ENCODE data around the gene MRPL41. TPM values are rescaled to one million over a fixed set of nuclear protein-coding genes. Genes with fewer than 3 reads are reported as not detected.
"Not testable (repeated sequence)": the region's sequence is repeated elsewhere in the genome, so short reads cannot be mapped to it uniquely, and the experiment has no call there.

The MRPL41 gene
- total RNA-seq, 1 experiment from 2014 or later: 43.0 TPM

DNA sequence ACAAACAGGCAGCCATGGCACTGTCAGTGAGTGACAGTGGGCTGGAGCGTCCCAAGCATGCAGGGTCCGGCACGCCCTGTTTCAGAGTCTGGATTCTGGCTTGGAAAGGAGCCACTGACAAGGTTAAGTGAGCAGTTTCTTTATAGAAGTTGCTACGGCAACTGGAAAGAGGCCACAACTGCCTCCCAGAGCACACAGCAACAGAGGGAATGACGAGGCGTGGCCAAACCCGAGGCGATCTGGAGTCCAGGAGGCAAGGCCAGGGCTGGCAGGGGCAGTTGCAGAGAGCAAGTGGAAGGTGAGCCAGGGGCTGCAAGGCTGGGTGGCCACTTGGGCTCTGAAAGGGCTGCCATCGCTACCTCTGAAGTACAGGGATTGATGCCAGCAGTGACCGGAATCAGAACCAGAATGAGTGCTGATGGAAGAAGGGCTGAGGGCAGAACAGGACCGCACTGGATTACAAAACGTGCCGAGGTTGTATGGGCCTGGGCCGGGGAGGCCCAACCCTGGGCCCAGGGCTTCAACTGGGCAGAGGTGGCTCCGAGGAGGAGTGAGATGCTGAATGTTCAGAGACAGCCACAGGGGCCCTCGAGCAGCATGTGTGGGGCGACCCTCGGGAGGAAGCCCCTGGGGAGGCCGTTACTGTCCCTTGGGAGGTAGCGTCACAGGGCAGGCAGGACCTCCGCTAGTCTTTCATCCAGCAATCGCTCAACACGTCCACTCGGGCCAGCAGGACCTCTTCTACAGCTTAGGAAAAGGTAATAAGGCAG is 4.6 kb downstream of the MRPL41 start:
- ChIA-PET CTCF (no interaction called here), POLR2A (no interaction called here)
- H3K4me1 Mint-ChIP-seq (ENCODE audit: insufficient read depth, unreplicated experiment): peaks cover 7% of the 10 kb centered on the region
- H3K27ac Mint-ChIP-seq (ENCODE audit: low read depth, unreplicated experiment): no peak overlapping the region
- H3K9me3 Mint-ChIP-seq (ENCODE audit: unreplicated experiment): no peaks in the 10 kb centered on the region
- no TSS peak for BruUV-seq (replicated peaks)
- H3K36me3 Mint-ChIP-seq (ENCODE audit: insufficient read depth, unreplicated experiment): peaks cover 60% of the 10 kb centered on the region
- intact Hi-C loops (cut with micrococcal nuclease): loop anchor here (10.0 kb wide), 1 partner anchor 59 kb away; the partner anchor contains the start of gene EHMT1
- no peak for DNase-seq (ENCODE audit: unreplicated experiment)
- TF ChIP-seq, protein P1, sequence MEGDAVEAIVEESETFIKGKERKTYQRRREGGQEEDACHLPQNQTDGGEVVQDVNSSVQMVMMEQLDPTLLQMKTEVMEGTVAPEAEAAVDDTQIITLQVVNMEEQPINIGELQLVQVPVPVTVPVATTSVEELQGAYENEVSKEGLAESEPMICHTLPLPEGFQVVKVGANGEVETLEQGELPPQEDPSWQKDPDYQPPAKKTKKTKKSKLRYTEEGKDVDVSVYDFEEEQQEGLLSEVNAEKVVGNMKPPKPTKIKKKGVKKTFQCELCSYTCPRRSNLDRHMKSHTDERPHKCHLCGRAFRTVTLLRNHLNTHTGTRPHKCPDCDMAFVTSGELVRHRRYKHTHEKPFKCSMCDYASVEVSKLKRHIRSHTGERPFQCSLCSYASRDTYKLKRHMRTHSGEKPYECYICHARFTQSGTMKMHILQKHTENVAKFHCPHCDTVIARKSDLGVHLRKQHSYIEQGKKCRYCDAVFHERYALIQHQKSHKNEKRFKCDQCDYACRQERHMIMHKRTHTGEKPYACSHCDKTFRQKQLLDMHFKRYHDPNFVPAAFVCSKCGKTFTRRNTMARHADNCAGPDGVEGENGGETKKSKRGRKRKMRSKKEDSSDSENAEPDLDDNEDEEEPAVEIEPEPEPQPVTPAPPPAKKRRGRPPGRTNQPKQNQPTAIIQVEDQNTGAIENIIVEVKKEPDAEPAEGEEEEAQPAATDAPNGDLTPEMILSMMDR (IDR thresholded peaks at IDR 0.05; ENCODE audit: unreplicated experiment): no peak
- H3K27me3 Mint-ChIP-seq (ENCODE audit: insufficient read depth, unreplicated experiment): no peaks in the 10 kb centered on the region
- H3K4me3 Mint-ChIP-seq (ENCODE audit: unreplicated experiment): no peak overlapping the region

DNA sequence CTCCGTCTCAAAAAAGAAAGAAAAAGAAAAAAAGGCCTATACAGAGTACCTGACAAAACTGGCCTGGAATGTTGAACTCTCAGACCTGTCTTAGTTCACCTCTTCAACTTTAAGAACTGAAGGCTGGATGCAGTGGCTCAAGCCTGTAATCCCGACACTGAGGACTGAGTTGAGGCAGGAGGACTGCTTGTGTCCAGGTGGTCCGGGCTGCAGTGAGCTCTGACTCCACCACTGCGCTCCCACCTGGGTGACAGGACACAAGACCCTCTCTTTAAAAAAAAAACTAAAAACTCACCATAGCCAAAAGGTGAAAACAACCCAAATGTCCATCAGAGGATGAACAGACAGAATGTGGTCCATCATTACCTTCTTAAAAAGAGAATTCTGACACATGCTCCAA is 6.4 kb downstream of the MRPL41 start:
- Mint-ChIP-seq H3K36me3 (ENCODE audit: insufficient read depth, unreplicated experiment) (peaks cover 77% of the 10 kb centered on the region), H3K9me3 (ENCODE audit: unreplicated experiment) (no peaks in the 10 kb centered on the region), H3K27me3 (ENCODE audit: insufficient read depth, unreplicated experiment) (no peaks in the 10 kb centered on the region), H3K4me3 (ENCODE audit: unreplicated experiment) (no peak overlapping the region), H3K27ac (ENCODE audit: low read depth, unreplicated experiment) (no peak overlapping the region), H3K4me1 (ENCODE audit: insufficient read depth, unreplicated experiment) (peaks cover 7% of the 10 kb centered on the region)
- CTCF ChIA-PET: interaction anchor here (0.6 to 1.6 kb wide), 4 partner anchors 24 to 79 kb away, joined by 3 to 5 read pairs (median 4); no protein-coding TSS in a partner anchor
- TF ChIP-seq, protein P1 (IDR thresholded peaks at IDR 0.05; ENCODE audit: unreplicated experiment): no peak
- BruUV-seq (replicated peaks): no TSS peak
- POLR2A ChIA-PET: interaction anchor here (1.0 to 1.4 kb wide), 2 partner anchors 18 to 99 kb away, joined by 3 to 4 read pairs; partner anchors contain the start of gene NSMF
- intact Hi-C loops (cut with micrococcal nuclease): loop anchor here (10.0 kb wide), 1 partner anchor 57 kb away; the partner anchor contains the start of gene EHMT1
- no peak for DNase-seq (ENCODE audit: unreplicated experiment)

DNA sequence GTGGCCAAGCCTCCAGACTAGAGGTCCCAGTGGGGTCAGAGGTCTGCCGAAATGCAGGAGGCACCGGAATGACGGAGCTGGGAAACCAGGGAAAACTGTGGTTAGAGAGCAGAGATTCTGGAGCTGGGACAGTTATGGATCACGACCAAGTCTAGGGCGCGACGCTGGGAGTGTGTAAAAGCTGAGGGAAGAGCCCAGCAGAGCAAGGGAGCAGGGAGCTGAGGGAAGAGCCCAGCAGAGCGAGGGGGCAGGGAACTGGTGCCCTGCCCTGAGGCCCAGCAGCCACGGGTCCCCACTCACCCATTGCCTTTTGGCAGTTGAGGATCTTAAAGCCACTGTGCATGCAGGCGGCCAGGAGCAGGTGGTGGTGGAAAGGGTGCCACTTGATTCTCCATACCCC is 12.5 kb downstream of the MRPL41 start:
- CTCF ChIA-PET: interaction anchor here (0.6 kb wide), 1 partner anchor 16 kb away, joined by 4 read pairs; no protein-coding TSS in a partner anchor
- Mint-ChIP-seq H3K4me3 (ENCODE audit: unreplicated experiment) (no peak overlapping the region), H3K9me3 (ENCODE audit: unreplicated experiment) (no peaks in the 10 kb centered on the region), H3K27ac (ENCODE audit: low read depth, unreplicated experiment) (peak overlapping the region; percentile 50), H3K4me1 (ENCODE audit: insufficient read depth, unreplicated experiment) (peaks cover 7% of the 10 kb centered on the region), H3K27me3 (ENCODE audit: insufficient read depth, unreplicated experiment) (no peaks in the 10 kb centered on the region), H3K36me3 (ENCODE audit: insufficient read depth, unreplicated experiment) (peaks cover 43% of the 10 kb centered on the region)
- POLR2A ChIA-PET: no interaction called here
- no TSS peak for BruUV-seq (replicated peaks)
- intact Hi-C loops (cut with micrococcal nuclease): no loop called here
- no peak for DNase-seq (ENCODE audit: unreplicated experiment)
- TF ChIP-seq, protein P1 (IDR thresholded peaks at IDR 0.05; ENCODE audit: unreplicated experiment): no peak

DNA sequence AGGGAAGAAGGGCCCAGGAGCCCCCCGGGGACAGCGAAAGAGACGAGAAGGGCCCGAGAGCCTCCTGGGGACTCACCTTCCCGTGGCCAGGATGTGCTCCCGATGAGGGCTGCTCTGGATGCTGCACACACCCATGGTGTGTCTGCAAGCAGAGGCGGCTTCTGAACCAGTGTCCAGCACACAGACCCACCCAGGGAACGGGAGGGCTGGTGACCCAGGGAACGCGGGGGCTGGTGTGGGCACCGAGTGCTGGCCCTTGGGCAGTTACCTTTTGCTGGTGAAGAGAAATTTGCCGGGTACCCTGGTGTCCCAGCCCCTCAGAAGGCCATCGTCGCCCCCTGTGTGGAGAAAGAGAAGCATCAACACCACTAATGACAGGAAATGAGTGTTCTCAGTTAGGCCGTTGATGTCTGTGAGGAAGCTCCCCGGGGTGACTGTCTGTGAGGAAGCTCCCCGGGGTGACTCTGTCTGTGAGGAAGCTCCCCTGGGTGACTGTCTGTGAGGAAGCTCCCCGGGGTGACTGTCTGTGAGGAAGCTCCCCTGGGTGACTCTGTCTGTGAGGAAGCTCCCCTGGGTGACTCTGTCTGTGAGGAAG is 13.2 kb downstream of the MRPL41 start:
- no peak overlapping the region for H3K27ac Mint-ChIP-seq (ENCODE audit: low read depth, unreplicated experiment)
- DNase-seq (ENCODE audit: unreplicated experiment): no peak
- intact Hi-C loops (cut with micrococcal nuclease): no loop called here
- no peak overlapping the region for H3K4me3 Mint-ChIP-seq (ENCODE audit: unreplicated experiment)
- TF ChIP-seq, protein P1 (IDR thresholded peaks at IDR 0.05; ENCODE audit: unreplicated experiment): no peak
- ChIA-PET POLR2A (no interaction called here), CTCF (interaction anchor here (0.6 kb wide), 1 partner anchor 493 kb away, joined by 3 read pairs; no protein-coding TSS in a partner anchor)
- H3K9me3 Mint-ChIP-seq (ENCODE audit: unreplicated experiment): no peaks in the 10 kb centered on the region
- BruUV-seq (replicated peaks): no TSS peak
- peaks cover 40% of the 10 kb centered on the region for H3K36me3 Mint-ChIP-seq (ENCODE audit: insufficient read depth, unreplicated experiment)
- peaks cover under 1% of the 10 kb centered on the region for H3K4me1 Mint-ChIP-seq (ENCODE audit: insufficient read depth, unreplicated experiment)
- no peaks in the 10 kb centered on the region for H3K27me3 Mint-ChIP-seq (ENCODE audit: insufficient read depth, unreplicated experiment)

DNA sequence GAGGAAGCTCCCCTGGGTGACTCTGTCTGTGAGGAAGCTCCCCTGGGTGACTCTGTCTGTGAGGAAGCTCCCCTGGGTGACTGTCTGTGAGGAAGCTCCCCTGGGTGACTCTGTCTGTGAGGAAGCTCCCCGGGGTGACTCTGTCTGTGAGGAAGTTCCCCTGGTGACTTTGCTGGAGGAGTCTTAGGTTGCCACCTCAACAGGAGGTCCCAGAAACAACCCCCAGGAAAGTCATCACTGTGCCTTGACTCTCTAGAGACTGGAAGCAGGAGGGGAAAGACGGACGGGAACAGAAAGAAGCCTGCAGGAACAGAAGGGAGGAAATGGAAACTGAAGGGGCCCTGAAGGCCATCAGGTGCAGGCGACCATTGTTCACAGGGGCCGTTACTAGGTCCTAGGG is 16.8 kb downstream of the MRPL41 start:
- DNase-seq (ENCODE audit: unreplicated experiment); intact Hi-C loops (cut with micrococcal nuclease); CTCF ChIA-PET; H3K9me3 Mint-ChIP-seq (ENCODE audit: unreplicated experiment); H3K27me3 Mint-ChIP-seq (ENCODE audit: insufficient read depth, unreplicated experiment); H3K4me1 Mint-ChIP-seq (ENCODE audit: insufficient read depth, unreplicated experiment); H3K27ac Mint-ChIP-seq (ENCODE audit: low read depth, unreplicated experiment); H3K4me3 Mint-ChIP-seq (ENCODE audit: unreplicated experiment); BruUV-seq (replicated peaks): not testable (repeated sequence)
- POLR2A ChIA-PET: interaction anchor here (1.1 kb wide), 1 partner anchor 80 kb away, joined by 4 read pairs; no protein-coding TSS in a partner anchor
- peaks cover 37% of the 10 kb centered on the region for H3K36me3 Mint-ChIP-seq (ENCODE audit: insufficient read depth, unreplicated experiment)

Measured in MCF 10A (cell line).